Left lung (tissue), 10 donors: ENCODE data around the gene PCTP. TPM values are rescaled to one million over a fixed set of nuclear protein-coding genes. Genes with fewer than 3 reads are reported as not detected.

Experiments used
- ATAC-seq: fragments of 200-7000 bp; cut with Tn5 transposase; one replicate; pipeline ENCODE4 v1.9.1; 2020; ENCODE audit warnings: moderate library complexity
- DNase-seq, 4 donors: peaks; one replicate each; pipeline ENCODE4 v3.0.0-alpha.2; 2013 to 2020
- H3K27ac ChIP-seq, 2 donors: fragments of 200-600 bp; sonication (generic) in 1 of 2; one replicate each; pipeline versions ENCODE4 v1.5.0 to v1.8.0; 2020 to 2021
- H3K27me3 ChIP-seq, 2 donors: fragments of 200-600 bp; sonication (generic) in 1 of 2; one replicate each; pipeline versions ENCODE4 v1.5.0 to v1.8.0; 2020 to 2021
- H3K36me3 ChIP-seq, 2 donors: fragments of 200-600 bp; sonication (generic) in 1 of 2; one replicate each; pipeline versions ENCODE4 v1.5.0 to v1.8.0; 2020 to 2021
- H3K4me1 ChIP-seq, 2 donors: fragments of 200-600 bp; one replicate each; pipeline ENCODE4 v1.8.0; 2021
- H3K4me3 ChIP-seq, 2 donors: fragments of 200-600 bp; sonication (generic) in 1 of 2; one replicate each; pipeline versions ENCODE4 v1.5.0 to v1.8.0; 2020 to 2021; ENCODE audit warnings: mild to moderate bottlenecking in 1 of 2
- H3K9me3 ChIP-seq, 2 donors: fragments of 200-600 bp; sonication (generic) in 1 of 2; one replicate each; pipeline versions ENCODE4 v1.5.0 to v1.8.0; 2020 to 2021
- CTCF ChIP-seq, 2 donors: fragments of 200-600 bp; sonication (generic) in 1 of 2; IDR thresholded peaks; one replicate each; pipeline versions ENCODE4 v1.5.0 to v1.8.0; 2021; ENCODE audit warnings: antibody characterized with exemption in 2 of 2
- intact Hi-C, 2 donors: fragments of 100-400 bp; cut with DNase I; formaldehyde crosslinking; loops; one replicate each; pipeline versions ENCODE4 v1.11.2 to v1.14.2; 2022
- polyA plus RNA-seq, 6 donors: library from polyadenylated mRNA; unstranded; fragments of 120-200 nt; gene quantifications; one replicate each; pipeline ENCODE4 v1.2.1, GENCODE V29; 2013; ENCODE audit not compliant: insufficient read length in 6 of 6
- total RNA-seq, 2 donors: library from RNA; stranded (reverse); fragmentation: NEBNext Ultra II Directional; extraction: Animal tissue kit (Norgen Biotek cat#: 25700); gene quantifications; one replicate each; pipeline ENCODE4 v1.2.1, GENCODE V29; 2021
- donor health status: DM: no; HTN: yes; CAD: no.
- donor health status: DM: no; HTN: no; CAD: no.

The PCTP gene
- total and polyA plus RNA-seq, 8 donors: 19.0 to 24.2 (median 21.9) TPM

- DNase-seq (no peak), ATAC-seq (no peak)
- Histone ChIP-seq H3K9me3 (no peaks in the 10 kb centered on the region), H3K27ac (no peak overlapping the region), H3K4me3 (no peak overlapping the region), H3K4me1 (no peaks in the 10 kb centered on the region), H3K36me3 (no peaks in the 10 kb centered on the region), H3K27me3 (no peaks in the 10 kb centered on the region)
- intact Hi-C loops: no loop called here
- no peak for TF ChIP-seq CTCF (IDR thresholded peaks at IDR 0.05)
These were observed 10.1 kb upstream of the PCTP start for GRCh38 chr17:55740511-55741355.

- DNase-seq (no peak), ATAC-seq (no peak)
- Histone ChIP-seq H3K36me3 (no peaks in the 10 kb centered on the region), H3K9me3 (no peaks in the 10 kb centered on the region), H3K4me3 (no peak overlapping the region), H3K27me3 (no peaks in the 10 kb centered on the region), H3K27ac (no peak overlapping the region), H3K4me1 (no peaks in the 10 kb centered on the region)
- TF ChIP-seq CTCF (IDR thresholded peaks at IDR 0.05): no peak
- intact Hi-C loops: no loop called here
These were observed 9.5 kb upstream of the PCTP start for GRCh38 chr17:55741356-55741700.

GRCh38 chr17:55742272-55743102 is 8.4 kb upstream of the PCTP start:
- TF ChIP-seq CTCF (IDR thresholded peaks at IDR 0.05): no peak
- peak in 1 of 4 donors; percentile 31 for DNase-seq
- ATAC-seq: no peak
- H3K9me3 ChIP-seq: no peaks in the 10 kb centered on the region
- no peak overlapping the region for H3K4me3 ChIP-seq
- no peak overlapping the region for H3K27ac ChIP-seq
- no peaks in the 10 kb centered on the region for H3K36me3 ChIP-seq
- intact Hi-C loops: no loop called here
- H3K27me3 ChIP-seq: no peaks in the 10 kb centered on the region
- H3K4me1 ChIP-seq: no peaks in the 10 kb centered on the region

- DNase-seq (peak in 1 of 4 donors; percentile 21), ATAC-seq (no peak)
- H3K9me3 ChIP-seq: no peaks in the 10 kb centered on the region
- TF ChIP-seq CTCF (IDR thresholded peaks at IDR 0.05): no peak
- no peak overlapping the region for H3K4me3 ChIP-seq
- H3K36me3 ChIP-seq: no peaks in the 10 kb centered on the region
- no peak overlapping the region for H3K27ac ChIP-seq
- intact Hi-C loops: no loop called here
- H3K4me1 ChIP-seq: no peaks in the 10 kb centered on the region
- no peaks in the 10 kb centered on the region for H3K27me3 ChIP-seq
These were observed 7.7 kb upstream of the PCTP start for GRCh38 chr17:55743103-55743679.

- no peak for TF ChIP-seq CTCF (IDR thresholded peaks at IDR 0.05)
- Histone ChIP-seq H3K27ac (no peak overlapping the region), H3K27me3 (no peaks in the 10 kb centered on the region), H3K4me1 (no peaks in the 10 kb centered on the region), H3K4me3 (no peak overlapping the region), H3K9me3 (no peaks in the 10 kb centered on the region), H3K36me3 (no peaks in the 10 kb centered on the region)
- DNase-seq: no peak
- ATAC-seq: no peak
- intact Hi-C loops: no loop called here
These were observed 5.6 kb upstream of the PCTP start for GRCh38 chr17:55745258-55745657.
